ENCODE measurements around the gene POLR2H.

POLR2H gene

GRCh38 chr3:184389935-184390528 lies 28.5 kb downstream of the POLR2H start:
- DNase-seq: no peak

DNA sequence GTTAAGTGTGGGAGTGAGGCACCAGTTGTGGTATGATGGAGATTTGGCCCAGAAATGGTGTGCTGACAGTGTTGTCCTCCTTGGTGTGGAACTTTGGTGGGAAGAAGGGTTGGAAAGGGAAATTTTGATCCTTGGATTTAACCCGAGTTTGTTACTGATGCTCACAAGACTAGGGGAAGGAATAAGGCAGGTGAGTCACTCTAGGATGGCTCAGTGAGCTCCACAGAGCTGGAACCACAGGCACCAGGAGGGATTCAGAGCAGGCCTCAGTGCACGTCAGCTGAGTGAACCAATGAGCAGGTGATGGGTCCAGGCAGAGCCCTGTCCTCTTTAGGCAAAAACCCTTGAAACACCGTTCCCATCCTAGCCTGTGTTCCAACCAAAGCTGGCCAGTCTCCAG lies 29.8 kb downstream of the POLR2H start:
- DNase-seq: no peak

GRCh38 chr3:184395320-184395660 lies 33.8 kb downstream of the POLR2H start:
- peak; percentile 89 for DNase-seq

DNA sequence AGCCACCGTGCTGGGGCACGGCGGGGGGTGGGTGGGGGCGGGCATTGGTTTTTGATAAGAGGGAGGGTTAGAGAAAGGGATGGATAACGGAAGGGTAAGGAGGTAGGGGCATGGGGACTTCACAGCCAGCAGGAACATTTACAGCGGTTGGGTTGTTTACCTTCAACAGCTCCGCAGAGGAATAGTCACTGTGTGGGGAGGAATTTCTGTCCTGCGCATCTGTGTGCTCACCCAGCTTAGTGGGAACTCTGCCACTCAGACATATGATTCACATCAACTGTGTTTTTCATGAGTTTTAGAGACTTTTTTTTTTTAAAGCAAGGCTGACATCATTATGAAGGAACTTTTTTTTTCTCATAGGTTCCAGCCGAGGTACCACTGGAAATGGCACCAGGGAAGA lies 37.9 kb downstream of the POLR2H start:
- DNase-seq: peak; percentile 6

DNA sequence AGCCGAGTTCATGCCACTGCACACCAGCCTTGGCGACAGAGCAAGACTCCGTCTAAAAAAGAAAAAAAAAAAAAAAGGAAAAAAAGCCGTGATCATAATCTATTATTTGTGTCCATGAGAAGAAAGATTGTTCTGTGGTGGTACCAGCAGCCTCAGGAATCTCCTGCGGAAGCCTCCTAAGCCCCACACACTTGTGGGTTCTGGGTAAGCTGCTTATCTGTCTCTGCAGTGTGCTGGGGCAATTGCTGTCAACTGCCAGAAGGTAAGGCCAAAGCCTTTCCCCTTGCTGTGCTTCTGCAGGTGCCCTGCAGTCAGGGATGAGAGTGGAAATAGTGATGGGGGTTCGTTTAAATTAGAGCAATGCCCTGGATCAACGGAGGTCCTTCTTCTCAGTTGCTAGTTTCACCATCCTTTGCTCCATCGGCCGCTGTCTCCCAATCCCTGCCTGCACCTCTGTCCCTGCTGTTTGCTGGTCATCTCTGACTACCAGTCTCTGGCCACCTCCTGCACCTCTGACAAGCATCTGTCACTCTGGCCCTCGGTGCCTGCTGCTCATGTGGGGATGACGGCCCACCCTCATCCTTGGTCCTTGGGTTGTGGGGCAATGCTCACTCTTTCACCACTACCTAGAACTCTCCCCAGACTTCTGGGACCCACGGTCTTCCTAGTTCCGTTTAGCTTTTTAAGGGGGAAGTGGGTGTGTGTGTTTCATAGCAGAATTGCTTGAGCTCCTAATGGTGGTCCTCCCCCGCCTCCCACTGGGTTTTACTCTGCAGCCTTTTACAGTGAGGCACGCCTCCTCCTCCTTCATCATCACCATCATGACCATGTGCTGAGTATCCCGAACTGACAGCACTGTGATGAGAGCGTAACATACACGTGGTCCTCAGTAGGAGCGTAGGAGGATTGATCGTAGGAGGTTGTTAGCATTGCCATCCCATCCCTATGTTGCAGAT lies 43.8 kb downstream of the POLR2H start:
- no peak for DNase-seq

DNA sequence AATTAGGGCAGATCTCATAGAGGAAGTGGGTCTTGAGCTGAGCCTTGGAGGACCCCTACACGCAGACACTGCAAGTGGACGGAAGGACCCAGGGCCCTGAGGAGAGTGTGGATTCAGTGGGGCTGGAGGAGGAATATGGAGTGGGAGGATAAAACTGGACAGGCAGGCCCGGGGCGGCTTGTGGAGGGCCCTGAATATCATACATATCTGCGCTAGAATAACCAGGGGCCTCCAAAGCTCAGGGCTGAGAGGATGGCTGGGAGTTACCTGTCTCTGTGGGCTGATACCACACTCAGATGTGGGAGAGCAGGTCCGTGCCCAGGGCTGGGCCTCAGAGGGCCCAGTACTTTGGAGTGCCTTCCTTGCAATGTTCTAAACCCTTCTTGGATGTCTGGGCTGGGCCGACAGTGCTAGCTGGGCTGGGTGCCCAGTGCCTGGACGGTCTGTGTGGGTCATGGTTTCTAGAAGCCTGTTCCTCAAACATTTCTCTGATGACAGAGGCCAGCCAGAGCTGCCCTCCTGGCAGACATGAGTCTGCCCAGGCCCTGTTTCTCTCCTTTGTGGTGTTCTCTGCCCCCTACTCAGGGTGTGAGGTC lies 47.9 kb downstream of the POLR2H start:
- DNase-seq: no peak

GRCh38 chr3:184409946-184410500 lies 48.5 kb downstream of the POLR2H start:
- DNase-seq: no peak

DNA sequence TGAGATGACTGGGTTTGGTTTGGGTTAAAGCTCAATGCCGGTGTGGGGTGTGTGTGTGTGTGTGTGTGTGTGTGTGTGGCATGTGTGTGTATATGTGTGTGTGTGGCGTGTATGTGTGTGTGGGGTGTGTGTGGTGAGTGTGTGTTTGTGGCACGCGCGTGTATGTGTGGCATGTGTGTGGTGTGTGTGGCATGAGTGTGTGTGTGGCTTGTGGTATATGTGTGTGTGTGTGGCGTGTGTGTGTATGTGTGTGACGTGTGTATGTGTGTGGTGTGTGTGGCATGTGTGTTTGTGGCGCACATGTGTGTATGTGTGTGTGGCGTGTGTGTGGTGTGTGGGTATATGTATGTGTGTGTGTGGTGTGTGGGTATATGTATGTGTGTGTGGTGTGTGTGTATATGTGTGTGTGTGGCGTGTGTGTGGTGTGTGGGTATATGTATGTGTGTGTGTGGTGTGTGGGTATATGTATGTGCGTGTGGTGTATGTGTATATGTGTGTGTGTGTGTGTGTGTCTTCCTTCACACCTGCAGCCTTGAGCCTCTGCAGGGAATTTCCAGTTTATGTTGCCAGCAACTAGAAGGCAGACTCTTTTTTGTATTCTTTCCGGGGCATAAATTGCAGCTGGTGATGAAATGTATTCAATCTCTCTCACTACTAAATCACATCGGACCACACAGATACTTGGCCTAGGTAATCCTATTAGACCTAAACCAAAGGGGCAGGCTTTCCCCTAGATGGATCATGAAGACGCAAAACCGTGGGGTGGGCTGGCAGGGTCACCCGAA lies 53.1 kb downstream of the POLR2H start:
- no peak for DNase-seq

GRCh38 chr3:184415203-184415490 lies 53.6 kb downstream of the POLR2H start:
- no peak for DNase-seq

DNA sequence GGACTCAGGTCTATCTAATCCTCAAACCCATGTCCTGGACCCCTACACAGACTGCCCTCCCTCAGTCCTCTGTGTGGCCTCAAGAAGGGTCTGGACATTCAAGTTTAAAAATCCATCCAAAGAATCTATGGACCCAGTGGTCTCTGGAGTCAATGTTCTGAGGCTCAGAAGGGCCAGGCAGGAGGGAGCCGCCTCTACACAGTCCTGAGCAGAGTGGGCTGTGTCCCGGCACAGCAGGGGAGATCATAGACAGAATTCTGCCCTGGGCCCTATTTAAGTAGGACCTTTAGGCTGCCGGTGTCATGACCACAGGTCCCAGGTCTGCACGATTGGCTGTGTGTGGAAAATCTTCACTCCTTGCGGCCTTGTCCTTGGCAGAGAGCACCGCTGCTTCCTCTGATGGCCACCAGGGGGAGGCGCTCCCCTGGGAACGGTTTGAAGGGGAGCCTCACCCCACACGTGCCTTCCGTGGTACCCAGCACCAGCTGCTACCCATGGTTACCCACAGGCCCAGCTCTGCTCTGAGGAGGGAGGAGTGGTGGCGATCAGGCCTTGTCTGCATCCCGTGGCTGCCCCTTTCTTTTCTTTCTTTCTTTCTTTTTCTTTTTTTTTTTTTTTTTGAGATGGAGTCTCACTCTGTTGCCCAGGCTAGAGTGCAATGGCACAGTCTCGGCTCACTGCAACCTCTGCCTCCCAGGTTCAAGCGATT lies 56.3 kb downstream of the POLR2H start:
- peak; percentile 72 for DNase-seq

Data from DMS53 (cell line).